ENCODE measurements around the gene SLC35A1.

Gene SLC35A1, protein sequence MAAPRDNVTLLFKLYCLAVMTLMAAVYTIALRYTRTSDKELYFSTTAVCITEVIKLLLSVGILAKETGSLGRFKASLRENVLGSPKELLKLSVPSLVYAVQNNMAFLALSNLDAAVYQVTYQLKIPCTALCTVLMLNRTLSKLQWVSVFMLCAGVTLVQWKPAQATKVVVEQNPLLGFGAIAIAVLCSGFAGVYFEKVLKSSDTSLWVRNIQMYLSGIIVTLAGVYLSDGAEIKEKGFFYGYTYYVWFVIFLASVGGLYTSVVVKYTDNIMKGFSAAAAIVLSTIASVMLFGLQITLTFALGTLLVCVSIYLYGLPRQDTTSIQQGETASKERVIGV

DNA sequence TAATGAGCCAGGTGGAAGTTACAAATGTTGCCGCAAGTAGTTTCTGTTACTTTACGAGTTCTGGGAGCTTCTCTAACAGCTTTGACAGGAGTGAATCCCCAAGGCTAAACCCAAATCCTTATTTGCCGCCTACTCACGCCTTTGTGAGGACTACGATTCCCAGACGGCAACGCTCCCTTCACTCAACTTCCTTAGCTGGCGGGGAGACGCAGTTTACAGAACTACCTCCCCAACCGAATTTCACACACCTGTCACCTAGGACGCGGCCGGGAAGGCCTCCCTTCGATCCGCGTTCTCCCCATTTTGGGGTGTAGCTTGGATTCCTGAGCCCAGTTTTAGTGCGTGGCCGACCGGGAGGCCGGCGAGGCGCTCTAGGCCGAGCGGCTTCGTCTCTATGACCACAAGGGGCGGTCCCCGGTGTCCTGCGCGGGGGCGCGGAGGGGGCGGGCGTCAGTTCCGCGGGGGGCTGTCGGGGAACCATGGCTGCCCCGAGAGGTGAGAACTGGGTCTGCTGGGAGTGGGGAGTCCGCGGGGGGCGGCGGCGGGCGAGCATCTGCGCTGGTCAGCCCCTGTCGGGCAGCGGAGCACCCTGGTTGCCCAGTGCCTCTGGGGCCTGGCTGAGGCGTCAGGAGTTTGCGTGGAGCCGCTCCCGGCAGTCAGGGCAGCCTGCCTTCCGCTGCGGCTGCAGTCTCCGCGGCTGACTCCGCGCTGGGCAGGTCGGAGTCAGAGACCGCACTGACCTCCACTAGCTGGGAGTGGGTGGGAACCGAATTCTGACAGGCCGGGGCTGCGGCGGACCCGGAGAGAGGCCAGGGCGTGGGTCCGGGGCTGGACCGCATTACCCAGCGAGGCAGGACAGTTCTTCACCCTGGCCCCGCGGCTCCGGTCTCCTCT is at the start of gene SLC35A1:
Gene SLC35A1 (plus strand): TSS at position 450 of the 894 bp plus-strand sequence. CDS start 30 bp downstream, at position 480.
- Mint-ChIP-seq H3K4me3 (peak within 1 kb of the TSS; percentile 94), H3K4me1 (ENCODE audit: low read depth) (peaks cover 13% of the 10 kb centered on the region), H3K9me3 (no peaks in the 10 kb centered on the region), H3K27ac (peak within 1 kb of the TSS; percentile 99), H3K36me3 (ENCODE audit: low read depth) (peaks cover 14% of the 10 kb centered on the region), H3K27me3 (no peaks in the 10 kb centered on the region)
- intact Hi-C loops (cut with micrococcal nuclease) = loop anchor here (2.0 to 10.0 kb wide), 6 partner anchors 65 to 1492 kb away; partner anchors contain the start of genes CFAP206, ORC3, RNGTT and SMIM8

DNA sequence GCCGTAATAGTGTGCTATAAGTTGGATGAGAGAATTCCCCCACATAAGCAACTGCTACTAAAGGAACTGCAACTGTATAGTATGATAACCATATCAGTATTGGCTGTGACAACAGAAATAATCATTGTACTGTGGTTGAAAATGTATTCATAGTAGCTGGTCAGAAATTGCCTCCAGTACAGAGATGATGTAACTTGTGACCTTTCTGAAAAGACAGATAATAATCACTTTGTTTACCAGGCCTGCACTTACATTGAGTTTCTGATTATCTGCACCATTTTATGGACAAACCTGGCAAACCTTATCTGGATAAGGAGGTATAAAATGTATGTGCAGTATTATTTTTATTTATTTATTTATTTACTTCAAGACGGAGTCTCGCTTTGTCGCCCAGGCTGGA is 46.0 kb upstream of the SLC35A1 start:
- peaks cover 5% of the 10 kb centered on the region for H3K27me3 Mint-ChIP-seq
- intact Hi-C loops (cut with micrococcal nuclease) = no loop called here
- H3K27ac Mint-ChIP-seq = no peak overlapping the region

DNA sequence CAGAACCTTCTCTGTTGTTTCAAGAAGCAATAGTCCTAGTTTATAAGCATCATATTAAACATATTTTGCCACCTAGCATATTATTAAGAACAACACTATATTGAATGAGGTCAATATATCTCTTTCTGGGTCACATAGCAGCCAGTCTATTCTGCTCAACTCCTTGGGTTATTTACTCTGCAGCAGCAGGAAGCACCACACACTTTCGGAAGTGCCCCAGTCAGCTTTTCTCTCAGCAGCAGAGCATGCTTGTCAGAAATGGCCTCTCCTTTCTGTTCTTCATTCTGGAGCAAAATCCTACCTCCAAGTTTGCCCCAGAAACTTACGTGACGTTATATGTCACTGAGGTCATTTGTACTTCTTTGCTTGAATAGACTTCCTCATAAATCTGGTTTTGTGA is 42.3 kb upstream of the SLC35A1 start:
- no peaks in the 10 kb centered on the region for H3K9me3 Mint-ChIP-seq
- intact Hi-C loops (cut with micrococcal nuclease) = no loop called here
- H3K4me1 Mint-ChIP-seq (ENCODE audit: low read depth) = no peaks in the 10 kb centered on the region
- peaks cover 3% of the 10 kb centered on the region for H3K27me3 Mint-ChIP-seq
- H3K4me3 Mint-ChIP-seq = no peak overlapping the region
- no peak overlapping the region for H3K27ac Mint-ChIP-seq
- no peaks in the 10 kb centered on the region for H3K36me3 Mint-ChIP-seq (ENCODE audit: low read depth)

More for the DNA sequence above, 46.0 kb upstream of the SLC35A1 start:
- H3K4me1 Mint-ChIP-seq (ENCODE audit: low read depth) = no peaks in the 10 kb centered on the region
- H3K36me3 Mint-ChIP-seq (ENCODE audit: low read depth) = no peaks in the 10 kb centered on the region
- no peak overlapping the region for H3K4me3 Mint-ChIP-seq
- no peaks in the 10 kb centered on the region for H3K9me3 Mint-ChIP-seq

DNA sequence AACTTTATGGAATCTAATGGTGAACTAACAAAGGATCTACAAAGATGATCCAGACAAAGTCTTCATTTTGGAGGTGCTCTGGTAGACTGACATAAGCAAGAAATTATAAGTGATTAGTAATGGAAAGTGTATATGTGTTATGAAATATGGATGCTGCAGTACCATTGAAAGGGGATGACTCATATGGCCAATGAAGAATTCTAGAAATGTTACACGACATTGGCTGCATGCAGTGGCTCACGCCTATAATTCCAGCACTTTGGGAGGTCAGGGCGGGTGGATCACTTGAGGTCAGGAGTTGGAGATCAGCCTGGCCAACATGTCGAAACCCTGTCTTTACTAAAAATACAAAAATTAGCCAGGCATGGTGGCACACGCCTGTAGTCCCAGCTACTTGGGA is 41.5 kb upstream of the SLC35A1 start:
- no peaks in the 10 kb centered on the region for H3K4me1 Mint-ChIP-seq (ENCODE audit: low read depth)
- intact Hi-C loops (cut with micrococcal nuclease) = no loop called here

DNA sequence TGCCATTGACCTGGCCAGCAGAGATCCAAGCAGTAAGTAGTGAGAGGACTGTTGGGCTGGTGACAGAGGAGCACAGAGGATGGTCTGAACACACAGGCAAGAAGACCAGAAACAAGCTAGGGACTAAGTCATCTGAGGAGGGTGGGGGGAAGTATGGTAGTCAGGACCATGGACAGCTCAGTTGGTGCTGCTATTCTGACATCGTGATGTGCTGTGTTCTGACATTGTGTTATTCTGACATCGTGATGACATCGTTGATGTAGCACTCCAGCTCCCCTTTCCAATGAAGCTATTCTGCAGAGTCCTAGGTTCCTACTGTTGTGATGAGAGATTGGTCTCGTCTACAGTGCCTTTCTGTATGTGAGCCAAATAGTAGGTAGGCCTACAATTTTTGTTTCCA is 36.3 kb upstream of the SLC35A1 start:
- Mint-ChIP-seq H3K4me1 (ENCODE audit: low read depth) (no peaks in the 10 kb centered on the region), H3K27ac (no peak overlapping the region), H3K36me3 (ENCODE audit: low read depth) (no peaks in the 10 kb centered on the region), H3K9me3 (no peaks in the 10 kb centered on the region), H3K4me3 (no peak overlapping the region), H3K27me3 (no peaks in the 10 kb centered on the region)
- intact Hi-C loops (cut with micrococcal nuclease) = no loop called here

More for the DNA sequence above, 41.5 kb upstream of the SLC35A1 start:
- no peak overlapping the region for H3K27ac Mint-ChIP-seq
- peaks cover 3% of the 10 kb centered on the region for H3K27me3 Mint-ChIP-seq
- no peaks in the 10 kb centered on the region for H3K9me3 Mint-ChIP-seq
- no peaks in the 10 kb centered on the region for H3K36me3 Mint-ChIP-seq (ENCODE audit: low read depth)
- no peak overlapping the region for H3K4me3 Mint-ChIP-seq

DNA sequence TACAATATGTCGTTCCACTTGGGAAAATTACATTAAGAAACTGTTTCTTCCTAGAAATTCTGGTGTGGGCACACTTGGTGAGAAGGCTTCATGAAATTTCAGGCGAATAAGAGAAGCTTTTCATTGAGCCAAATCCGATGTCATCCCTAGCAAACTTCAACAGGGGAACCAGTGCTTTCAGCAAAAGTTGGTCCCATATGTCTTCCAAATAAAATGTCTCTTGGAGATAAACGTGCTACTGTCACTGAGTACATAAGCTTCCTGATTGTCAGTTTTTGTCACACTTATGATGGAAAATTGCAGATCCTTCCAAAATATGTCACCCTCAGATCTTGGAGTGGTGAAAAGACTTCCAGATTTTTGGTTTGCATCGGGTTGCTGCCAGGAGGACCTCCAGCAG is 31.1 kb upstream of the SLC35A1 start:
- intact Hi-C loops (cut with micrococcal nuclease) = no loop called here
- H3K27ac Mint-ChIP-seq = no peak overlapping the region
- H3K36me3 Mint-ChIP-seq (ENCODE audit: low read depth) = no peaks in the 10 kb centered on the region
- H3K4me3 Mint-ChIP-seq = no peak overlapping the region
- no peaks in the 10 kb centered on the region for H3K9me3 Mint-ChIP-seq
- H3K4me1 Mint-ChIP-seq (ENCODE audit: low read depth) = no peaks in the 10 kb centered on the region
- H3K27me3 Mint-ChIP-seq = peaks cover 9% of the 10 kb centered on the region

DNA sequence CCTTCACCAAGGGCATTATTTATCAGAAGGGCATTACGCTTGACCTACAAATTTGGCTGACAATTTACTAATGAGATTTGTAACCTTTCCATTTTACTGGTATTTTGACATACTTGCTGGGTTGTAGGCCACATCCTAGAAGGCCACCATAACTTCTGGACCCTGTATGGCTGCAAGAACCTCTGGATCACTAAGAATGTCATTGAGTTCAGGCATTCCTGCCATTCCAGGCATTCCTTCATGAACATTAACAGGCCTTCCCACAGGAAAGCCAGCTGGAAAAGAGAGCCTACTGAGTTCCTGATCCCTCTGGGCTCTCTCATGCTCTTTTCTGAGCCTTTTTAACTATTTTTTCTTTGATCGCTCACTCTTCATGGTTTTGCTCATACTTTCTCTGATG is 28.4 kb upstream of the SLC35A1 start:
- Mint-ChIP-seq H3K27me3 (peaks cover 10% of the 10 kb centered on the region), H3K27ac (no peak overlapping the region), H3K4me3 (no peak overlapping the region), H3K36me3 (ENCODE audit: low read depth) (no peaks in the 10 kb centered on the region), H3K4me1 (ENCODE audit: low read depth) (no peaks in the 10 kb centered on the region), H3K9me3 (no peaks in the 10 kb centered on the region)
- intact Hi-C loops (cut with micrococcal nuclease) = no loop called here

DNA sequence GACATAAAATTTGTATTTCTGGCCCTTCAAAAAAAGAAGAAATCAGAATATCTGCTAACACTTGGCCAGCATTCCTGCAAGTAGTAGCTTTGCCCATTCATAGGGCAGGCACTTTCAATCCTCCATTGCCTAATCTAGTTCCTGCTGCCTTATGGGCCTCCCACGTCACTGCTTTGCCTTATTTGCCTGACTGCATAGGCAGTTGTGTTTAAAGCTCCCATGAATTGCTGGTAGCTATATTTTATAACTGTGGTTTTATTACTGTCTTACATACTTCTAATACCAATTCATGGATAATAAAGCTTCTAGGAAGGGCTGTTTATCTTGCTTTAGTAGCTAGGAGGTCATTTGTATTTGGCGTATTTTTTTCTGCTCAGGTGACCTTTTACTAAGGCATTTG is 7.7 kb upstream of the SLC35A1 start:
- Mint-ChIP-seq H3K27me3 (peaks cover 11% of the 10 kb centered on the region), H3K36me3 (ENCODE audit: low read depth) (no peaks in the 10 kb centered on the region), H3K4me1 (ENCODE audit: low read depth) (no peaks in the 10 kb centered on the region), H3K9me3 (peaks cover 9% of the 10 kb centered on the region), H3K4me3 (no peak overlapping the region), H3K27ac (no peak overlapping the region)
- intact Hi-C loops (cut with micrococcal nuclease) = no loop called here

DNA sequence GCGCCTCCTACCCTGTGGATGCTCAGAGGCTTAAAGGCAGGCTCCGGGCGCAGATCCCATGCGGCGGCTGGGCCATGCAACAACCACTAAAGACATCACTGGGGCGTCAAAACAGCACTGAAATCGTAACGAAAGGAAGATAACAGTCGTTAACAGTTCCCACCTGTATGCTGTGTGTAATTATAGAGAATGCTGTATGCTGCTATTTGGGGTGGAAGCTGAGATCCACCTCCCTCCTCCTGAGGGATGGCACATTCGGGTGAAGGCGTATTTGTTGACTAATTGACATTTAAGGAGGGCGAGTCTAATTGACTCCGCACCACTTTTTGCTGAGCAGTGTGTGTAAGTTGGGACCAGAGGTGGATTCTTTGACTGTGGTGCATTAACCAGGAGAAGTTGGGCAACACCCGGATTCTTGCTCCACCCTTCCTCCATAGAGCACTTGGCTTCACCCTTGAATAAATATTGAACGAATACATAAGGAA is 687 bp downstream of the SLC35A1 start:
- Mint-ChIP-seq H3K27me3 (no peaks in the 10 kb centered on the region), H3K27ac (peak overlapping the region; percentile 99), H3K4me1 (ENCODE audit: low read depth) (peaks cover 13% of the 10 kb centered on the region), H3K36me3 (ENCODE audit: low read depth) (peaks cover 21% of the 10 kb centered on the region), H3K9me3 (no peaks in the 10 kb centered on the region), H3K4me3 (peak overlapping the region; percentile 94)
- intact Hi-C loops (cut with micrococcal nuclease) = loop anchor here (2.0 to 10.0 kb wide), 6 partner anchors 66 to 1491 kb away; partner anchors contain the start of genes CFAP206, ORC3, RNGTT and SMIM8

DNA sequence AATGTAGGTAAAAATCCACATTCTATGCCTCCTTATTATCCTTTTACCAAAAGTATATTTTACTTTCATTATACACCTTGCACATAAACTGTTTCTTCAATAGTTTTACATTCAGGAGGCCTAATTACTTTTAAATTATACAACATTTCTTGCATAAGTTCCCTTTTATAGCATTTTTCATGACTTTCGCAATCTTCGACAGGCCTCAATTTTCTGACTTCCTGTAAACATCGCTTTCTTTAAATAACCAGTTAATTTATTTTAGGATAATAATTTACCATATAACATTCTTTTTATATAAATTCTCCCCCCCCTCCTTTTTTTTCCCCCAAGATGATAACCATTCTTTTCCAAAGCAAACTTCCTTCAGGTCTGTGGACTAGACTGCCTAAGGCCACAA is 9.2 kb downstream of the SLC35A1 start:
- no peaks in the 10 kb centered on the region for H3K9me3 Mint-ChIP-seq
- peak overlapping the region; percentile 33 for H3K27ac Mint-ChIP-seq
- intact Hi-C loops (cut with micrococcal nuclease) = no loop called here
- H3K36me3 Mint-ChIP-seq (ENCODE audit: low read depth) = peaks cover 44% of the 10 kb centered on the region
- no peaks in the 10 kb centered on the region for H3K27me3 Mint-ChIP-seq
- H3K4me3 Mint-ChIP-seq = no peak overlapping the region
- H3K4me1 Mint-ChIP-seq (ENCODE audit: low read depth) = peaks cover 28% of the 10 kb centered on the region

DNA sequence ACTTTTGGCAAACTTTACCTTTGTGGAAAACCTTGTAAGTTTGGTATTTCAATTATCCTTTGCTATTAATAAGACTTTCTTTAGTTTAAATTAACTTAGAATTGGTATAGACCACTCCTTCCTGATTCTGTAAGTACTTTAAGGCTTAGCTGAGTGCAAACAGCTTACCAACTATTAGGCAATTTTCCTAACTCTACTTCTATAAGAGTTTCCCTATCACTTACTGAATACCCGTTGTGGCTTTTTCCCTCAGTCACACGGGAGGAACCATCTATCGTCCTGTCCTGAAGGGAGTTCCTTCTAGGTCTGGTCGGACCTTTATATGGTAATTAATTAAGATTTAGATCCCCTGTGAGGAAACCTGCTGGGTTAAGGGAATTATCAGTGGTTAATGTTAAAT is 9.6 kb downstream of the SLC35A1 start:
- Mint-ChIP-seq H3K27ac (peak overlapping the region; percentile 33), H3K36me3 (ENCODE audit: low read depth) (peaks cover 44% of the 10 kb centered on the region), H3K9me3 (no peaks in the 10 kb centered on the region), H3K4me1 (ENCODE audit: low read depth) (peaks cover 28% of the 10 kb centered on the region), H3K4me3 (no peak overlapping the region), H3K27me3 (no peaks in the 10 kb centered on the region)
- intact Hi-C loops (cut with micrococcal nuclease) = no loop called here

DNA sequence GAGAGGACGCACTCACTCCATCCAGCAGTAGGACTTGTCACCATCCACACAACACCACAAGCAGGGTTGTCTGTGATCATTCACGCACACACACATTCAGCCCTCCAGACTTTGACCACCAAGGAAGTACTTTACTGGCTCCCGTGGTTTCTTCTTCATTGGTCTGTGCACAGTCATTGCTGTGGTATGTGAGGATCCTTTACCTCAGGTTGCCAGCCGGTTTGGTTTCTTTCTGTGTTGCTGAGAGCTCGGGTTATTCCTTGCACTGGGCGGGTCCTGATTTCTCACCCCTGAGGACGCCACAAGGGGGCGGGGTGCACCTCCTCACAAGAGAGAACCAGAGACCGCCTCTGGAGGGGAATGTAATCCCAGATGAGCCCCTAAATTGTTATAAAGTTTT is 11.2 kb downstream of the SLC35A1 start:
- H3K4me3 Mint-ChIP-seq = no peak overlapping the region
- H3K9me3 Mint-ChIP-seq = no peaks in the 10 kb centered on the region
- H3K27ac Mint-ChIP-seq = peak overlapping the region; percentile 52
- peaks cover 37% of the 10 kb centered on the region for H3K4me1 Mint-ChIP-seq (ENCODE audit: low read depth)
- H3K27me3 Mint-ChIP-seq = no peaks in the 10 kb centered on the region
- peaks cover 36% of the 10 kb centered on the region for H3K36me3 Mint-ChIP-seq (ENCODE audit: low read depth)
- intact Hi-C loops (cut with micrococcal nuclease) = no loop called here

DNA sequence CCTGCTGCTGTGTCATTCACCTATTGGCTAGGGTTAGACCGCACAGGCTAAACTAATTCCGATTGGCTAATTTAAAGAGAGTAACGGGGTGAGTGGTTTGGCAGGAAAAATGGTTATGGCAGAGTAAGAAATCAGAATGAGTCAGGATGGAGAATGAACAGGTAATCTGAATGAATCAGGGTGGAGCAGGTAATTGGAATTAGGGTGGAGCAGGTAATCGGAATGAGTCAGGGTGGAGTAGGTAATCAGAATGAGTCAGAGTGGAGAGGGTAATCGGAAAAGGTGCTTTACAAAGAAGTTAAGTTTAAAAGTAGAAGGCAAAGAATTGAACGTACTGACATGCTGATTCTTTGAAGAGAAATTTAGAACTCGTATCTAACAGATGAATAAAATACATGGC is 11.7 kb downstream of the SLC35A1 start:
- Mint-ChIP-seq H3K27me3 (no peaks in the 10 kb centered on the region), H3K4me1 (ENCODE audit: low read depth) (peaks cover 37% of the 10 kb centered on the region), H3K36me3 (ENCODE audit: low read depth) (peaks cover 31% of the 10 kb centered on the region), H3K4me3 (no peak overlapping the region), H3K9me3 (no peaks in the 10 kb centered on the region), H3K27ac (no peak overlapping the region)
- intact Hi-C loops (cut with micrococcal nuclease) = no loop called here

DNA sequence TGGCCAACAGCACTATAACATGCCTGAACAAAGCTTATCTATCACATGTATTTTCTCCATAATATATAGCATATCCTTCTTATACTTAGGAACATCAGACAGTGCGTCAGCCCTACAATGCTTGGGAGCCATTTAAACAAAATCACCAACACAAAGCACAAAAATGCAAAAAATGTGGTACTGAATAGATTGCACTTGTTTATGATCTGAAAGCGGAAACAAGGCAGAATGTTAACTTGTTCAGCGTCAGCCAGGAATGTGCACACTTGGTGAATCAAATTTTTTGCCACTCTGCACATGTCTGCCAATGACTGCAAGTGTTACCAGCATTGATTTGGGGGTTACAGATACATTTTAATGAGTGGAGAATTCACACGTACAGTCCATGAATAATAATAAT is 14.8 kb downstream of the SLC35A1 start:
- Mint-ChIP-seq H3K9me3 (no peaks in the 10 kb centered on the region), H3K4me3 (no peak overlapping the region), H3K27ac (no peak overlapping the region), H3K36me3 (ENCODE audit: low read depth) (peaks cover 23% of the 10 kb centered on the region), H3K27me3 (no peaks in the 10 kb centered on the region), H3K4me1 (ENCODE audit: low read depth) (peaks cover 23% of the 10 kb centered on the region)
- intact Hi-C loops (cut with micrococcal nuclease) = no loop called here

Measured in dendritic cell treated with granulocyte-macrophage colony-stimulating factor and Interleukin-4, amounts not matched to agents 40 ng/mL and 50 ng/mL, for 4 days (primary cell).